ENCODE data around the gene TBC1D28. TPM values are rescaled to one million over a fixed set of nuclear protein-coding genes. Genes with fewer than 3 reads are reported as not detected.
A peak's percentile ranks its signal among the peaks of the same experiment; 100 is the strongest.
"Not testable (repeated sequence)": the region's sequence is repeated elsewhere in the genome, so short reads cannot be mapped to it uniquely, and the experiment has no call there.

TBC1D28 gene
- not detected for total RNA-seq

DNA sequence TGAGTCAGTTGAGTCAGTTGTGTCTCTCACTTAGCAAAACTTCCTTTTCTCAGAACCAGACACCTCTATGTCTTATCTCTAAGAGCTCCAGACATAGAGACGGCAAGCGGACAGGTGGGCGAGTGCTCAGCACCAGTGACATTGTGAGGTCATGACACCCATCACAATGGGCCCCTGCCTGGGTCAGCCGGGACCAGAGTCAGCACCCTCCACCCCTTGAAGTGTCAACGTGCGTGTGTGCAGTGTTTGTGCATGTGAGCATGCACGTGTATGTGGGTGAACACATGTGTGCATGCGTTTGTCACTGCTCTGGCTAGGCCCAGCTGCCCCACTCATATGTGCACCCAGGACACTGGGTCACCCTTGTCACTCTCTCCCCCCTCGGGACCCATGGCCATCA, at the start of gene TBC1D28:
TSS of gene TBC1D28 (minus strand) at position 101 of the 400 bp plus-strand sequence. CDS start 3,039 bp downstream, outside the sequence.
- CTCF ChIA-PET; DNase-seq; H3K27me3 Mint-ChIP-seq; ATAC-seq; H3K4me3 Mint-ChIP-seq; H3K36me3 Mint-ChIP-seq (ENCODE audit: low read depth); H3K27ac Mint-ChIP-seq; H3K9me3 Mint-ChIP-seq (ENCODE audit: low read depth); POLR2A ChIA-PET; intact Hi-C loops (cut with DNase I, micrococcal nuclease); H3K4me1 Mint-ChIP-seq: not testable (repeated sequence)

DNA sequence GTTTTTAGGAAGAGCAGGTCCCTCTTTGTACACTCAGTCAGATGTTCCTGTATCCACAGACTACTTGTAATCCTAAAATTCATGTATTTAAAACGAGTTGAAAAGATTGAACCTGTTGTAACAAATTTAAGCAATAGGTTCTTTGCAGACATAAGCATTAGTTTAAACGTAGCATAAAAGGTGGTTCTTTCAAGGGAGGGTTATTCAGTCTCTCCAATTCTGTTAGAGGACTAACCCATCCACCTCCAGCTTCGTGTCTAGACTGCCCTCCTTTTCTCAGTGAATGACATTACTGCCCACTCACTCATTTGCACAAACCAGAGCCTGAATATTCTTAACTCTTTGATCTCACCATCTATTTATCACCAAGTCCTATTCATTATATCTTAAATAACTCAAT, 38.5 kb upstream of the TBC1D28 start:
- POLR2A ChIA-PET, result interaction anchor here (0.6 kb wide), 1 partner anchor 15 kb away, joined by 3 read pairs; no protein-coding TSS in a partner anchor
- H3K9me3 Mint-ChIP-seq (ENCODE audit: low read depth); H3K27ac Mint-ChIP-seq; DNase-seq; H3K4me1 Mint-ChIP-seq; ATAC-seq; H3K27me3 Mint-ChIP-seq; intact Hi-C loops (cut with DNase I, micrococcal nuclease): not testable (repeated sequence)
- Mint-ChIP-seq H3K4me3 (peak overlapping the region; percentile 87), H3K36me3 (ENCODE audit: low read depth) (peaks cover 11% of the 10 kb centered on the region)
- CTCF ChIA-PET, result interaction anchor here (0.6 kb wide), 1 partner anchor 15 kb away, joined by 4 read pairs; no protein-coding TSS in a partner anchor

GRCh38 chr17:18681767-18682571, 37.8 kb upstream of the TBC1D28 start, which contains the start of gene FOXO3B:
Gene FOXO3B (minus strand): TSS chr17:18682314. CDS start chr17:18681651, 663 bp downstream.
- peaks cover 14% of the 10 kb centered on the region for H3K36me3 Mint-ChIP-seq (ENCODE audit: low read depth)
- H3K4me1 Mint-ChIP-seq; H3K9me3 Mint-ChIP-seq (ENCODE audit: low read depth); intact Hi-C loops (cut with DNase I, micrococcal nuclease); H3K27me3 Mint-ChIP-seq: not testable (repeated sequence)
- ATAC-seq (peak; percentile 98), DNase-seq (peak; percentile 90)
- ChIA-PET POLR2A (interaction anchor here (0.6 kb wide), 1 partner anchor 16 kb away, joined by 3 read pairs; no protein-coding TSS in a partner anchor), CTCF (interaction anchor here (0.6 kb wide), 1 partner anchor 16 kb away, joined by 4 read pairs; no protein-coding TSS in a partner anchor)
- H3K4me3 Mint-ChIP-seq, result peak within 1 kb of the TSS; percentile 87
- peak within 1 kb of the TSS; percentile 89 for H3K27ac Mint-ChIP-seq

DNA sequence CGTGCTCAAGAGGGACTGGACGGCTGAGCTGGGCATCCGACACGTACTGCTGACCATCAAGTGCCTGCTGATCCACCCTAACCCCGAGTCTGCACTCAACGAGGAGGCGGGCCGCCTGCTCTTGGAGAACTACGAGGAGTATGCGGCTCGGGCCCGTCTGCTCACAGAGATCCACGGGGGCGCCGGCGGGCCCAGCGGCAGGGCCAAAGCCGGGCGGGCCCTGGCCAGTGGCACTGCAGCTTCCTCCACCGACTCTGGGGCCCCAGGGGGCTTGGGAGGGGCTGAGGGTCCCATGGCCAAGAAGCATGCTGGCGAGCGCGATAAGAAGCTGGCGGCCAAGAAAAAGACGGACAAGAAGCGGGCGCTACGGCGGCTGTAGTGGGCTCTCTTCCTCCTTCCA, 33.2 kb upstream of the TBC1D28 start:
- H3K4me1 Mint-ChIP-seq; DNase-seq; intact Hi-C loops (cut with DNase I, micrococcal nuclease); POLR2A ChIA-PET; H3K27me3 Mint-ChIP-seq; H3K4me3 Mint-ChIP-seq; H3K9me3 Mint-ChIP-seq (ENCODE audit: low read depth); ATAC-seq; CTCF ChIA-PET; H3K27ac Mint-ChIP-seq: not testable (repeated sequence)
- H3K36me3 Mint-ChIP-seq (ENCODE audit: low read depth), result peaks cover 35% of the 10 kb centered on the region

DNA sequence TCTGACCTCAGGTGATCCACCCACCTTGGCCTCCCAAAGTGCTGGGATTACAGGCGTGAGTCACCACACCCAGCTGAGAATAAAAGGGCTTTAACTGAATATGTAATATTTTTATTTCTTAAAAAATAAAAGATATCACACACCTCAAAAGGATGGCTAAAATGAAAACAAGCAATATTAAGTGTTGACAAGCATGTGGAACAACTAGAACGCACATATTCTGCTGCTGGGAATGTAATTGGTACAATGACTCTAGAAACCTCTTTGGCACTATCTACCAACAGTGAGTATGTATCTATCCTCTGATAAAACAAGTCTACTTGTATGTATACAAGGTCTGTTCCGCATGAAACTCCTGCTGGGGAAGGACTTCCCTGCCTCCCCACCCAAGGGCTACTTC, 32.7 kb upstream of the TBC1D28 start:
- POLR2A ChIA-PET; H3K27me3 Mint-ChIP-seq; H3K4me3 Mint-ChIP-seq; H3K9me3 Mint-ChIP-seq (ENCODE audit: low read depth); H3K27ac Mint-ChIP-seq; intact Hi-C loops (cut with DNase I, micrococcal nuclease); H3K4me1 Mint-ChIP-seq; DNase-seq; ATAC-seq; CTCF ChIA-PET: not testable (repeated sequence)
- peaks cover 38% of the 10 kb centered on the region for H3K36me3 Mint-ChIP-seq (ENCODE audit: low read depth)

DNA sequence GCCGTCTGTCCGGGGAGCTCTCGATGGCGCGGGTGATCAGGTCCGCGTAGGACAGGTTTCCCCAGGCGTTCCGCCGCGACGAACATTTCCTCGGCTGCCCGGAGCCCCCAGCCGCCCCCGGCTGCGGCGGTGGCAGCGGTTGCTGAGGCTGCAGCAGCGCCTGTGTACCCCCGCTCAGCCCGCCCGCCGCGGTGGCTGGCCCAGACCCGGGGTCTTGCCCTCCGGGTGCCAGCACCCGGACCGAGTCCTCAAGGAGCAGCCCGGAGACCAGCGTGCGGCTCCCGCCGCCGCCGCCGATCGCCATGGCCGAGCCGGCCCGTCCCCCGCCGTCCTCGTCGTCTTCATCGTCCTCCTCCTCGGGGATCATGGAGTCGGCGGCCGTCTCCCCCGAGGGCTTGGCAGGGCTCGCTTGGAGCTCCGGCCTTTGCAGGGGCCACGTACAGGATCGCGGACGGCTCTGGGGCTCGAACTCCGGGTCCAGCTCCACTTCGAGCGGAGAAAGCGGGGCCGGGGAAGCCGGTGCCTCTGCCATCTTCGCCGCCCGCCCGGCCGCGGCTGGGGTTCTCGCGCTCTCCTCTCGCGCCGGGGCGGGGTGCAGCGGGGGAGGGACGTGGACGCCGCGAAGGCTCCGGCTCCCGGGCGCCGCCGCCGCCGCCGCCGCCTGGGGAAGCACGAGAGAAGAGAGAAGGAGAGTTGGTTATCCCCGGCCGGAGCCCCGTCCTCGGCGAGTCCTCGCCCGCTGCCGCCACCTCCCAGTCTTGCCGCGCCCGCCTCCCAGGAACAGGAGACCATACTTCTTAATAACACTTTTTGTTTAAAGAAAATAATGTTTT, 28.4 kb upstream of the TBC1D28 start:
- H3K27me3 Mint-ChIP-seq; intact Hi-C loops (cut with DNase I, micrococcal nuclease); CTCF ChIA-PET; ATAC-seq; POLR2A ChIA-PET; H3K4me1 Mint-ChIP-seq; H3K9me3 Mint-ChIP-seq (ENCODE audit: low read depth); H3K4me3 Mint-ChIP-seq; H3K27ac Mint-ChIP-seq; DNase-seq: not testable (repeated sequence)
- peaks cover 57% of the 10 kb centered on the region for H3K36me3 Mint-ChIP-seq (ENCODE audit: low read depth)

GRCh38 chr17:18668625-18669024, 24.4 kb upstream of the TBC1D28 start:
- peaks cover 46% of the 10 kb centered on the region for H3K36me3 Mint-ChIP-seq (ENCODE audit: low read depth)

DNA sequence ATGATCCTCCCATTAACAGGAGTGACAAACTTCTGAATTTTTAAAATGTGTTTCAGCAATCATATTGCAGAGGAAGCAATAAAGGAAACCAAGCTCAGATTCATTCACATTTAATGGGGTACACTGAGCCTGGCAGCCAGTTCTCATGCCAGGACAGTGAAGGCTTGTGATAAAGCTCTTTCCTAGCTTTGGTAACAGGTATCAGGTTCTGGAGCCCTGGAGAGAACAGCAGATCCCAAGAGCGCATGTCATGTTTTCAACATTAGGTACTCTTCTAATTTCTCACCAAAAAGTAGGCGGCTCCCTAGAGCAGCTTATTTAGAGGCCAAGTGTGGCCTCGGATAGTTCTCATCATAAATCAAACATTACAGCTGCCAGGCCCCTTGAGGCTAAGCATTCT, 23.3 kb upstream of the TBC1D28 start:
- DNase-seq; H3K27ac Mint-ChIP-seq; ATAC-seq; H3K4me3 Mint-ChIP-seq; POLR2A ChIA-PET; H3K27me3 Mint-ChIP-seq; H3K4me1 Mint-ChIP-seq; intact Hi-C loops (cut with DNase I, micrococcal nuclease); CTCF ChIA-PET: not testable (repeated sequence)
- Mint-ChIP-seq H3K36me3 (ENCODE audit: low read depth) (peaks cover 41% of the 10 kb centered on the region), H3K9me3 (ENCODE audit: low read depth) (peaks cover 19% of the 10 kb centered on the region)

More at GRCh38 chr17:18668625-18669024, 24.4 kb upstream of the TBC1D28 start:
- H3K27ac Mint-ChIP-seq; H3K4me3 Mint-ChIP-seq; CTCF ChIA-PET; DNase-seq; POLR2A ChIA-PET; H3K27me3 Mint-ChIP-seq; H3K4me1 Mint-ChIP-seq; ATAC-seq; intact Hi-C loops (cut with DNase I, micrococcal nuclease): not testable (repeated sequence)
- H3K9me3 Mint-ChIP-seq (ENCODE audit: low read depth), result peaks cover 11% of the 10 kb centered on the region

DNA sequence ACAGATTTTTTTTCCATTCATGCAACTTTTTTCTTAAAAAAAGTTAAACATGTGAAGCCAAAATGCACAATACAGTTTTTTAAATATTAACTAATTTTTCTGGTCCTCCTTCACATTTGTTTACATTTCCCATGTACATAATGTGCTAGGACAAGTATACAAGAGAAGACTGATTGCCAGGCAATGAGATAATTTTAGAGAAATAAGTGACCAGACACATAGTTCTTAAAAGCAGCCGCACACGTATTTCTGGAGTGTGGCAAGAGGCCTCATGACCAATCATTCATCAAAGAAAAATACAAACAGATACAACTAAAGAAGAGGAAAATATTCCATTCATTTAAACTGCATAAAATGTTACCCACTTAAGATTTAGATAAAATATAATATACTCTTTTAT, 22.1 kb upstream of the TBC1D28 start:
- Mint-ChIP-seq H3K9me3 (ENCODE audit: low read depth) (peaks cover 23% of the 10 kb centered on the region), H3K36me3 (ENCODE audit: low read depth) (peaks cover 36% of the 10 kb centered on the region)
- ATAC-seq; H3K27ac Mint-ChIP-seq; H3K4me1 Mint-ChIP-seq; H3K27me3 Mint-ChIP-seq; intact Hi-C loops (cut with DNase I, micrococcal nuclease); DNase-seq; POLR2A ChIA-PET; CTCF ChIA-PET; H3K4me3 Mint-ChIP-seq: not testable (repeated sequence)

DNA sequence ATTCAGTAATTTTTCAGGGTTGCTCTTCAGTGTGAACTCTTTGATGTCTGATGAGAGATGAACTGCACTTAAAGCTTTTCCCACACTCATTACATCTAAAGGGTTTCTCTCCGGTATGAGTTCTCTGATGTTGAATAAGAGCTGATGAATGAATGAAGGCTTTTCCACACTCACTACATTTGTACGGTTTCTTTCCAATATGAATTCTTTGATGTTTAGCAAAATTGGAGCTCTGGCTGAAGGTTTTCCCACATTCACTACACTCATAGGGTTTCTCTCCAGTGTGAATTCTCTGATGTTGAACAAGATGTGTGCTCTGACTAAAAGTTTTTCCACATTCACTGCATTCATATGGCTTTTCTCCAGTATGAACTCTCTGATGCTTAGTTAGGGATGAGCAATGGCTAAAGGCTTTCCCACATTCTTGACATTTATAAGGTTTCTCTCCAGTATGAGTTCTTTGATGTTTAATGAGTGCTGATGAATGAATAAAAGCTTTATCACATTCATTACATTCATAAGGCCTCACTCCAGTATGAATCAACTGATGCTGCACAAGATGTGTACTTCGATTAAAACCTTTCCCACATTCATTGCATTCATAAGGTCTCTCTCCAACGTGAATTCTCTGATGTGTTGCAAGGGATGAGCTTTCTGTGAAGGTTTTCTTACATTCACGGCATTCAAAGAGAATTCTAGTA, 17.9 kb upstream of the TBC1D28 start:
- peaks cover 20% of the 10 kb centered on the region for H3K9me3 Mint-ChIP-seq (ENCODE audit: low read depth)
- intact Hi-C loops (cut with DNase I, micrococcal nuclease); H3K4me1 Mint-ChIP-seq; POLR2A ChIA-PET; H3K27me3 Mint-ChIP-seq; H3K36me3 Mint-ChIP-seq (ENCODE audit: low read depth); DNase-seq; ATAC-seq; CTCF ChIA-PET; H3K27ac Mint-ChIP-seq; H3K4me3 Mint-ChIP-seq: not testable (repeated sequence)

- DNase-seq; intact Hi-C loops (cut with DNase I, micrococcal nuclease); H3K4me3 Mint-ChIP-seq; H3K27me3 Mint-ChIP-seq; H3K9me3 Mint-ChIP-seq (ENCODE audit: low read depth); H3K4me1 Mint-ChIP-seq; H3K27ac Mint-ChIP-seq; H3K36me3 Mint-ChIP-seq (ENCODE audit: low read depth); POLR2A ChIA-PET: not testable (repeated sequence)
- peak; percentile 53 for ATAC-seq
- CTCF ChIA-PET, result interaction anchor here (1.3 kb wide), 1 partner anchor 25 kb away, joined by 3 read pairs; no protein-coding TSS in a partner anchor
Observed at GRCh38 chr17:18650094-18650493, 5.9 kb upstream of the TBC1D28 start.

Data from activated CD4-positive, alpha-beta T cell treated with anti-CD3 and anti-CD28 coated beads for 36 hours (primary cell).